ENCODE results near the gene ADGRV1.

DNA sequence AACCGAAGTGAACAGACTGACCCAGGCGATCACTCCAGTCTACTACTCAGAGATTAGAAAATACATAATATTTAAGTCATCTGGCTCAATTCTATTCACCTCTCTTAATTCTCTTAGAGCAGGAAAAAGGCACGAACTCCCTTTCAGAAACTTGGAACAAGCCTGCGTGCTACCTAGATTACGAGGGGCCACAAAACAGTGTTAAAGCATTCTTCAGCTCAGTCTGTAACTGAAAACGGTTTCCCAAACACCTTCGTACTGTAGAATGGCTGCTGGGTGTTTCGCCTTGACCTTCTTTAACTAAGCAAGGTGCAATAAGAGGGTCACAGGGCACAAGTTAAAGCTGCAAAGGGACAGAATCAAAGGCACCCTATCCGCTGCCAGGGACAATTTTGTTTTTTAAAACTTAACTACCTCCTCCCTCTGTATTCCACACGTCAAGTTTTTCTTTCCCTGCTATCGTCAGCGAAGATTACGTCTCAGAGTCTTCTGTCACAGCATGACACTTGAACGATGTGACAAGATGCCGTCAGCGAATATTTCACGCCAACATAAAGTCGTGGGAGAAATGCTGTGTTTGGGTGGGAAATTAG, 29.9 kb upstream of the ADGRV1 start:
- no peak for TF ChIP-seq BHLHE40 (IDR thresholded peaks at IDR 0.05; ENCODE audit: borderline replicate concordance)
- no peak for TF ChIP-seq PKNOX1 (IDR thresholded peaks at IDR 0.05)
- TF ChIP-seq FOXK2 (IDR thresholded peaks at IDR 0.05): no peak
- no peak for TF ChIP-seq SP1 (IDR thresholded peaks at IDR 0.05)
- no peak for TF ChIP-seq FOXA1 (IDR thresholded peaks at IDR 0.05)
